ENCODE measurements around the gene GPX6. TPM values are rescaled to one million over a fixed set of nuclear protein-coding genes. Genes with fewer than 3 reads are reported as not detected.
"Not testable (repeated sequence)": the region's sequence is repeated elsewhere in the genome, so short reads cannot be mapped to it uniquely, and the experiment has no call there.

The GPX6 gene
- not detected for polyA plus RNA-seq (2012; ENCODE audit: missing spikeins)

GRCh38 chr6:28515676-28516075, at the start of gene GPX6:
Gene GPX6 (minus strand): TSS chr6:28515793. CDS start chr6:28515743, 50 bp downstream.
- TF ChIP-seq TAF1 (IDR thresholded peaks at IDR 0.05; ENCODE audit: borderline replicate concordance, low read depth, low read length) = no peak
- TF ChIP-seq POLR2AphosphoS5 (IDR thresholded peaks at IDR 0.05; ENCODE audit: low read depth, low read length) = no peak
- no peak for TF ChIP-seq POLR2A (IDR thresholded peaks at IDR 0.05; ENCODE audit: low read depth, low read length)
- no peak for DNase-seq (ENCODE audit: insufficient read length)
- FAIRE-seq = no peak

DNA sequence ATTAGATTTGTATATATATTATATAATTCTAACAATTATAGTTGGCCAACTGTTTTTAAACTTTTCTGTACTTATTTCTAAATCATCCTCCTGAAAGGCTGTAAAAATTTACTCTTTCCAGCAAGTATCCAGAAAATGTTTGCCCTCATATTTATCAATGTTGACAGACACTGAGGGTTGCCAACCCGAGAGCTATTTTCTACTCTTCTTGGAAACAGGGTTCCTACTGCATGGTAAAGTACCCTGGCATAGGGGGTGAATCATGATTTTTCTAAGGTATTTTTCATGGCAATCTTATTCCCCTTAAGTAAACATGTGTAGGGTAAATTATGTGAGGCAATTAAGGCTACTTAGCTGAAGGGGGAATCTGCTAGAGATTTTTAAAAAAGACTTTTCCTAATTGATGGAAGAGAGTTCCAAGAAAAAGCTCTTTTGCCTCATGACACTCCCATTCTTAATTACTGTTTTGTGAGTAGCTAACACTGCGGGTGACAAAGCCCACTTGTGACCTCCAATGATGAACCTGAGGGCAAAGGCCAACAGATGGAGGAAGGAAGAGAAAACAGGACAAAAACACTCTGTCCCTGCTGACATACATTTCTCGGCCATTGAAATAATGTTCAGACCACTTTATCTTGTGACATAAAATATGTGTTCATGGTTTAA, 48.0 kb upstream of the GPX6 start:
- no peak for DNase-seq (ENCODE audit: insufficient read length)
- TF ChIP-seq POLR2AphosphoS5 (IDR thresholded peaks at IDR 0.05; ENCODE audit: low read depth, low read length) = no peak
- no peak for FAIRE-seq

DNA sequence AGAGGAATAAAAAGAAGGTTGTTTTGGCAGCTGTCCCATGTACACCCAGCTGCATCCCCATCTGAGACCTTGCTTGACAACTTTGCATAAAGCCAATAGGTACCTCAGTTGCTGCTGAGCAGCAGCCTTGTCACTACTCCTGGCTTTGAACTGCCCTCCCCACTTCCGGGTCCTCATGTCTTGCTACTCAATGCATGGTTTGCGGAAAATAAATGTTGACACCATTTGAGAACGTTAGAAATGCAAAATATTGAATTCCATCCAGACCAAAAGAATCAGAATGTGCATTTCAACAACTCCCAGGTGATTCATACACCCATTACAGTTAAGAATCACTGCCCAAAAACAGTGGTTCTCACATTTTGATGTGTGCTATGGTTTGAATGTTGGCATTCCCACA, 43.0 kb upstream of the GPX6 start:
- no peak for DNase-seq (ENCODE audit: insufficient read length)
- TF ChIP-seq TAF1 (IDR thresholded peaks at IDR 0.05; ENCODE audit: borderline replicate concordance, low read depth, low read length) = no peak
- no peak for TF ChIP-seq POLR2A (IDR thresholded peaks at IDR 0.05; ENCODE audit: low read depth, low read length)
- no peak for TF ChIP-seq POLR2AphosphoS5 (IDR thresholded peaks at IDR 0.05; ENCODE audit: low read depth, low read length)
- no peak for FAIRE-seq

DNA sequence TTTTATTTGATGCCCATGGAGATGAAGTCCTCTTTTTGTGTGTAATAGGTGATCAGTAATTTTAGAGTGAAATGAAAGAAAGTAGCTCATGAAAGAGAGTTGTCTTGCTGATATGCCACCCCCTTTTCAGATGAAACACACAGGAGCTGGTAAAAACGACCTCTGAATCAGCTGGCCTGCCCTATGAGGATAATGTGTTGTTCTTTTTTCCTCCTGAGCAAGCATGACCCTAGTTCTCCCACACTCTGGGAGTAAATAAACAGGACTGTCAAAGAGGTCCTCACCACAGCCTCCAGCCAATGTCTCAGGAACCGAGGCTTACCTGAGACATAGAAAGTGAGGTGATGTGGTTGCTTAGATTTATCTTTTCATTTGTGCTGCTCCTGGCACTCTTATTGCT, 39.5 kb upstream of the GPX6 start:
- FAIRE-seq = no peak
- TF ChIP-seq POLR2AphosphoS5 (IDR thresholded peaks at IDR 0.05; ENCODE audit: low read depth, low read length) (no peak), TAF1 (IDR thresholded peaks at IDR 0.05; ENCODE audit: borderline replicate concordance, low read depth, low read length) (no peak), POLR2A (IDR thresholded peaks at IDR 0.05; ENCODE audit: low read depth, low read length) (no peak)
- DNase-seq (ENCODE audit: insufficient read length) = no peak

DNA sequence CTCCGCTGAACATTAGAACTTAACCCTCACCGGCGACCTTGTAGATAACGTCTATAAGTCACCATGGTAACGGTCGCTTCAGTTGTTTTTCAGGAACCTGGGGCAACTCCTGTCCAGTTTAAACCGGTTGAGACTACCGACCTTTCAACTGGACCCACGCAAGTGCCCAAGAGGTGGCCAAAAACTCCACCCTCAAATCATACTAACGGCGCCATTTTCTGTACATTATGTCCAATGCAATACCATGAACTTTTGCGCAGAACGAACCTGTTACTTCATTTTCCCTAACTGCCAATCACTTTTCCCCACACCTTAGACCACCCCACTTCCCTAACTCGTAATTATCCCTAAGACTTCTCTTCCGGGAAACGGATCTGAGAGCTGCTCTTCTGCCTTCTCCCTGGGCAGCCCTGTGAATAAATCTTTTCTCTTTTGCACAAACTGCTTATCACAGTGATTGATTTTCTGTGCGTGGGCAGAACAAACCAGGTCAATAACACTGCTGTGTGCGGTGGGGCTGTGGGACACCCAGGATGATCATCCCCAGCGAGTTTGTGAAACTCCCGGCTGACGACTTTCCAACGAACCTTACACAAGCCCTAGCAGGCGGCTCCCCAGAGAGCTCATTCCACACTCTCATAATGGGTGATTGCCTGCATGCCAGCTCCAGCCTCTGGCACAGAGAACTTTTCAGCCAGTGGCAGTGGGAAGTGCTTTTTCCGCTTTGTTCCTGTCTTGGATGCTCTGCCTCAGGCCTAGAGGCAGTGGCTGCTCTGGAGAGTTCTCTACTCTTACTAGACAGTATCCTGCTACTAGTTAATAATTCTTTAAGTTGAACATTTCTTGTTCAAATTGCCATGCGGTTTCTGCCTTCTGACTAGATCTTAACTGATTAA, 38.6 kb upstream of the GPX6 start:
- FAIRE-seq (no peak), DNase-seq (ENCODE audit: insufficient read length) (no peak)
- TF ChIP-seq TAF1 (IDR thresholded peaks at IDR 0.05; ENCODE audit: borderline replicate concordance, low read depth, low read length) = no peak
- TF ChIP-seq POLR2A (IDR thresholded peaks at IDR 0.05; ENCODE audit: low read depth, low read length) = no peak
- no peak for TF ChIP-seq POLR2AphosphoS5 (IDR thresholded peaks at IDR 0.05; ENCODE audit: low read depth, low read length)

DNA sequence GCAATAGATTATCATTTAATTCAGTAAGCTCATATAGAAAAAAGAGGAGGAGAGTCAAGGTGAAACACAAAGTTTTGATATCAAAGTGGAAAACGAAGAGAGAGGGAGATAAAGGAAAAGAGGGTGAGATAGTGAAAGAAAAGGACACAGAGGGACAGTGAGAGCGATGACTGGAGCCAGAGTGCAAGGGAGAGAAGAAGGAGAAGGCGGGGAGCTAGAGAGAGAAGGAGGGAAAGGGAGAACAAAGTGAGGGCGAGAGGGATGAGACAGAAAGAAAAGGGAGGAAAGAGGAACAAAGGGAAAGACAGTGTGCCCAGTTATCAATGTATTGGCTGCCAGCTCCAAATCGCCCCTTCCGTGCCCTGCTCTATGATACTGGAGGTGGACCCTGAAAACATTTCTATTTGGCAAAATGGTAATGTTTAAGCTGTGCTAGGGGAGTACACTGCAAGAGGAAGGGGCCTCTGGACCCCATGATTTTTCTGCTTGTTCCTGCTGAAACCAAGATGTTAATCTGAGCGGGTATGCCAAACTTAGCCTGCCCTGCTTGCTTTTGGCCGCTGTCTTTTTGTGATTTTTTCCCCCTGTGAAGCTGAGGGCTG, 37.9 kb upstream of the GPX6 start:
- no peak for TF ChIP-seq POLR2A (IDR thresholded peaks at IDR 0.05; ENCODE audit: low read depth, low read length)
- no peak for TF ChIP-seq POLR2AphosphoS5 (IDR thresholded peaks at IDR 0.05; ENCODE audit: low read depth, low read length)
- TF ChIP-seq TAF1 (IDR thresholded peaks at IDR 0.05; ENCODE audit: borderline replicate concordance, low read depth, low read length) = no peak
- FAIRE-seq (no peak), DNase-seq (ENCODE audit: insufficient read length) (no peak)

DNA sequence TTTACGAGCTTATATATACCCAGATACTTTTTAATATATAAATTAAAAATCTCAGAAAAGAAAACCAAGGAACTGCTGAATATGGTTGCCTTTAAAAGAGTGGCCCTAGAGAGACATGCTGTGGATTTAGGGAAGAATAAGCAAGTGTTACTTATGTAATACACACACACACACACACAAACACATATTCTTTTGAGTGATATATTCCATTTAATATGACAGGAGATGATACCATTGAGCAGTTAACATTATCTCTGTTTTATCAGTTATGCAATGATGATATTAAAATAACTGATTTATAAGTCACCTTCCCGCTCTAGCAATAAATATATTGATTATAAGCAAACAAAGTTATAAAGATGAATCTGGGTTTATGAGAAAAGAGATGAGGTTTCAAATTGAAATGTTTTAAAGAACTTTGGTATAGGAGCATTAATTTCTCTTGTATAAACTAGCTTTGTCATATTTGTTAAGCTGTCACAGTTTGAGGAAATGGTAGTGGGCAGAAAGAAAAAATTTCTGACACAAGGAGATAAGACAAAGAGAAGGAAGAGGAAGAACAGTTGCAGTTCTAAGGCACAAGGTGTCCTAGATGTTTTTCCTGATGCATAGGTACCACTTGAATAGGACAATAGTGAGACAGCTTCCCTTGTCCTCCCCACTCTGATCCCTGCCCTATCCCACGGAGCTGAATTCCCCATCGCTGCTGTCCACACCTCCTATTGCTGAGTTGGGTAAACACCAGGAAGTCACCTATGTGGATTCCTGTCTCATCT, 36.5 kb upstream of the GPX6 start:
- TF ChIP-seq POLR2A (IDR thresholded peaks at IDR 0.05; ENCODE audit: low read depth, low read length) = no peak
- TF ChIP-seq POLR2AphosphoS5 (IDR thresholded peaks at IDR 0.05; ENCODE audit: low read depth, low read length) = no peak
- no peak for TF ChIP-seq TAF1 (IDR thresholded peaks at IDR 0.05; ENCODE audit: borderline replicate concordance, low read depth, low read length)
- FAIRE-seq = no peak
- no peak for DNase-seq (ENCODE audit: insufficient read length)

- not testable (repeated sequence) for FAIRE-seq; DNase-seq (ENCODE audit: insufficient read length)
Measured at GRCh38 chr6:28547003-28547402, 31.4 kb upstream of the GPX6 start.

DNA sequence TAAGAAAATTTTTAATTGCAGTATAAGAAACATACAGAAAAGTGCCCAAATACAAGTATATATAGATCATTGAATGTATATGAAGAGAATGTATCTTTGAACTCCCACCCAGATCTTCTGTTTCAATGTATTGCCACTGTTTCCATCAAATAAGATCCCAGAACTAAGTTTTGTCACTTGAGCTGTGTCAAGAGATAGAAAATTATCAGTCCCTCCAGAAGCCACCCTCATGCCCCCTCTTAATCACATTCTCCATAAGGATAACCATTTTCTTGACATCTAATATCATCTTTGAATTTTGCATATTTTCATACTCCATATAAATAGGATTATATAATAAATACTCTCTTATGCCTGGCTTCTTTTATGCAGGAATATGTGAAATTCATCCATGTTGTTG, 30.4 kb upstream of the GPX6 start:
- no peak for FAIRE-seq
- DNase-seq (ENCODE audit: insufficient read length) = no peak
- TF ChIP-seq TAF1 (IDR thresholded peaks at IDR 0.05; ENCODE audit: borderline replicate concordance, low read depth, low read length) (no peak), POLR2AphosphoS5 (IDR thresholded peaks at IDR 0.05; ENCODE audit: low read depth, low read length) (no peak), POLR2A (IDR thresholded peaks at IDR 0.05; ENCODE audit: low read depth, low read length) (no peak)

- DNase-seq (ENCODE audit: insufficient read length) (peak; percentile 13), FAIRE-seq (no peak)
- TF ChIP-seq POLR2AphosphoS5 (IDR thresholded peaks at IDR 0.05; ENCODE audit: low read depth, low read length) = no peak
- no peak for TF ChIP-seq TAF1 (IDR thresholded peaks at IDR 0.05; ENCODE audit: borderline replicate concordance, low read depth, low read length)
- TF ChIP-seq POLR2A (IDR thresholded peaks at IDR 0.05; ENCODE audit: low read depth, low read length) = no peak
Measured at GRCh38 chr6:28543651-28544610, 28.3 kb upstream of the GPX6 start.

All from GM12892 (cell line).